ENCODE results near the gene DGAT2. TPM values are rescaled to one million over a fixed set of nuclear protein-coding genes. Genes with fewer than 3 reads are reported as not detected.

DGAT2 gene
- total RNA-seq, 1 donor from 2014 or later = 26.0 TPM

DNA sequence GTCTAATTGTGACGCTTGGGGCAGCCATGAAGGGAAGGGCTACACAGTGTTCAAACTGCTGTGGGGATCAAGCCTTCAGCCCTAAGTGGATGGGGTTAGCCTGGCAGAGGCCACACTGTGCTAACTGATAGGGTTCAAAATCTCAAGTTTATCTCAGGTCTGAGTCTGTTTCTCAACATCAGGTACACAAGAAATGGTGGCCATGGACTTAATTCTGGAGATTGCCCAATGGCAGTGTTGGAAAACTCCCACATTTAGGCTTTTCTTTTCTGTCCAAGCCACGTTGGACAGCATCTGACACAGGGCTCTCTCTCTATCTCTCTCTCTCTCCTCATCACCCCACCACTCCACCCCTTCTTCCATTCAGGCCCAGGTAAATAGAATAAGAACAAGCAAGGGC is 10.9 kb upstream of the DGAT2 start:
- DNase-seq (ENCODE audit: extremely low spot score in 2 of 2) = no peak
- Histone ChIP-seq H3K27ac (no peak overlapping the region), H3K9me3 (no peaks in the 10 kb centered on the region), H3K4me3 (no peak overlapping the region), H3K4me1 (no peaks in the 10 kb centered on the region), H3K27me3 (no peaks in the 10 kb centered on the region), H3K36me3 (no peaks in the 10 kb centered on the region)
- intact Hi-C loops (cut with DNase I) = no loop called here
- no peak for TF ChIP-seq POLR2AphosphoS5 (IDR thresholded peaks at IDR 0.05; ENCODE audit: insufficient read depth in 1 of 2, low read depth in 1 of 2)
- no peak for TF ChIP-seq CTCF (IDR thresholded peaks at IDR 0.05)
- no peak for TF ChIP-seq POLR2A (IDR thresholded peaks at IDR 0.05)

DNA sequence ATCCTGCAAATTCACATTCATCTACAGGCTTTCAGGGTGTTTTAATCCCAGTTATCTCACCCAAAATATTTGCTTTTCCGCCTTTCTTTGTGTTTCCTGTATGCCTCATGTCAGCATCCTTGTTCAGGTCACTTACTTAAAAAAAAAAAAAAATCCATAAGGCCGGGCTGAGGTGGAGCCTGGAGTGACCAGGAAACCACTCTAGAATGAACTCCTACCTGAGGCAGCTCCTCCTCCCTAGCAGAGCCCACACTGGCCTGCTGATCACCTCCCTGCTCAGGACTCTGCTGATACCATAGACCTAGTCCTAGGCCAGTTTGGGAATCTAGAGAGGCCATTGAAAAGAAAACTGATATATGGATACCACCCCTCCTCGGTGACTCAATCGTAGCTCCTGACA is 8.7 kb upstream of the DGAT2 start:
- TF ChIP-seq POLR2A (IDR thresholded peaks at IDR 0.05) (no peak), CTCF (IDR thresholded peaks at IDR 0.05) (no peak), POLR2AphosphoS5 (IDR thresholded peaks at IDR 0.05; ENCODE audit: insufficient read depth in 1 of 2, low read depth in 1 of 2) (no peak)
- H3K4me1 ChIP-seq = no peaks in the 10 kb centered on the region
- H3K4me3 ChIP-seq = no peak overlapping the region
- H3K27me3 ChIP-seq = no peaks in the 10 kb centered on the region
- DNase-seq (ENCODE audit: extremely low spot score in 2 of 2) = no peak
- H3K9me3 ChIP-seq = no peaks in the 10 kb centered on the region
- H3K36me3 ChIP-seq = no peaks in the 10 kb centered on the region
- intact Hi-C loops (cut with DNase I) = no loop called here
- no peak overlapping the region for H3K27ac ChIP-seq

DNA sequence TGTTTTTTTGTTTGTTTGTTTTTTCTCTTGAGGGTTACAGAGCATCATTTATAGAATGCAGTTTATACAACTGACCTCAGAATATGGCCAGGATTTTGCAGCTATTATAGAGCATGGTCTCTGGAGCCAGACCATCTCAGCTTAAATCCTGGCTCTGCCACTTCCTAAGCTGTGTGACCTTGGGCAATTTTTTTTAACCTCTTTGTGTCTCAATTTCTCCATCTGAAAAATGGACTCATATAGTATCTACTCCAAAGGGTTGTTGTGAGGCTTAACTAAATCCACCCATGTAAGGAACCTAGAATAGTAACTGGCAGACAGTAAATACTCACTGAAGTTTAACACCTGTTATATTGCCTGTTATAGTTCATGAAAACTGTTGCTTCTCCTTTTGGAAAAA is 8.3 kb upstream of the DGAT2 start:
- H3K27ac ChIP-seq = no peak overlapping the region
- H3K27me3 ChIP-seq = no peaks in the 10 kb centered on the region
- DNase-seq (ENCODE audit: extremely low spot score in 2 of 2) = no peak
- H3K9me3 ChIP-seq = no peaks in the 10 kb centered on the region
- H3K4me3 ChIP-seq = no peak overlapping the region
- TF ChIP-seq CTCF (IDR thresholded peaks at IDR 0.05) = no peak
- no peak for TF ChIP-seq POLR2AphosphoS5 (IDR thresholded peaks at IDR 0.05; ENCODE audit: insufficient read depth in 1 of 2, low read depth in 1 of 2)
- no peak for TF ChIP-seq POLR2A (IDR thresholded peaks at IDR 0.05)
- intact Hi-C loops (cut with DNase I) = no loop called here
- no peaks in the 10 kb centered on the region for H3K4me1 ChIP-seq
- H3K36me3 ChIP-seq = no peaks in the 10 kb centered on the region

DNA sequence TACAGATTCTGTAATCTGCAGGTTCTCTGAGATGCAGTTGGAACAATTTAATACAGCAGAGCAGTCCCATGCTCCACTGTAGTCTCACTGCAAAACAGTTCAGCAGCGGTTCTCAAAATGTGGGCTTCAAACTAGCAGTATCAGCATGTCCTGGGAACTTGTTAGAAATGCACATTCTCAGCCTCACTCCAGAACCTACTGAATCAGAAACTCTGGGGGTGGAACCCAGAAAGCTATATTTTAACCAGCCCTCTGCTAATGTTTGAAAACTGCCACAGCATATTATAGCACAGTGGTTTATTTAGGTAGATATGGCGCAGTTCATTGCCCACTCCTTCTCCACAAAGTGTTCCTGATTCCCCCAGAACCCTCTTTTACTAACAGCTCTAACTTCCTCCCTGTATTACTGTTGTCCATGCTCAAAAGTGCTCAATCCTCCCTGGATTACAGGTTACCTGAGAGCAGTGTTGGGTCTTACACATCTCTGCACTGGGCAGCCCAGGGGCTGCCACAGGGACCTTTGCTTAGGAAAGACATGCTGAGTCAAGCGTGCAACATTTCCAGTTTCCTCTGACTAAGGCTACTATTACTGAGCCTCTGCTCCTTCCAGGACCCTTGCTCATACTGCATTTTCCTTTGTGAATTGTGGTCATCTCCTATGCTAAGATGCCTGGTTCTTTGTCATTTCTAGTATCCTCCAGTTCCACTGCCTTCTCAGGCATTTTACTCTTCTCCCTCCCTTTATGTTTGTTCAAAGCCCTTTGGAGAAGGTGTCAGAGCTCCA is 7.7 kb upstream of the DGAT2 start:
- no peaks in the 10 kb centered on the region for H3K4me1 ChIP-seq
- no peak overlapping the region for H3K4me3 ChIP-seq
- H3K27me3 ChIP-seq = no peaks in the 10 kb centered on the region
- intact Hi-C loops (cut with DNase I) = no loop called here
- H3K27ac ChIP-seq = no peak overlapping the region
- DNase-seq (ENCODE audit: extremely low spot score in 2 of 2) = no peak
- no peaks in the 10 kb centered on the region for H3K9me3 ChIP-seq
- H3K36me3 ChIP-seq = no peaks in the 10 kb centered on the region
- no peak for TF ChIP-seq CTCF (IDR thresholded peaks at IDR 0.05)
- TF ChIP-seq POLR2A (IDR thresholded peaks at IDR 0.05) = no peak
- TF ChIP-seq POLR2AphosphoS5 (IDR thresholded peaks at IDR 0.05; ENCODE audit: insufficient read depth in 1 of 2, low read depth in 1 of 2) = no peak

DNA sequence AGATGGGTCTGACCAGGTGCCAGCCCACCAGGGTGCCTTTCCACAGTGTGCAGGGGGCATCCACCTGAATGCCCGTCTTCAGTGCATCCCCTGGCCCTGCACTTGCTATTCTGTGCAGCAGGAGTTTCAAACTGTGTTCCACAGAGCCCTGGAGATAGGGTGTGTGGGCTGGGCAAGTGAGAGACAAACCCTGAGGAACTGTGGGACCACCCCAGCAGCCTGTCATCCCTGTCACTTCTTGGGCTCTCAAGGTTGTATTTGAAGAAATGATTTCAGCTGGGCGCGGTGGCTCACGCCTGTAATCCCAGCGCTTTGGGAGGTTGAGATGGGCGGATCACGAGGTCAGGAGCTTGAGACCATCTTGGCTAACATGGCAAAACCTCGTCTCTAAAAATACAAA is 6.4 kb upstream of the DGAT2 start:
- no peak for TF ChIP-seq POLR2AphosphoS5 (IDR thresholded peaks at IDR 0.05; ENCODE audit: insufficient read depth in 1 of 2, low read depth in 1 of 2)
- no peak for TF ChIP-seq POLR2A (IDR thresholded peaks at IDR 0.05)
- no peak for TF ChIP-seq CTCF (IDR thresholded peaks at IDR 0.05)
- Histone ChIP-seq H3K36me3 (no peaks in the 10 kb centered on the region), H3K4me1 (no peaks in the 10 kb centered on the region), H3K4me3 (no peak overlapping the region), H3K27me3 (no peaks in the 10 kb centered on the region), H3K27ac (no peak overlapping the region), H3K9me3 (no peaks in the 10 kb centered on the region)
- no peak for DNase-seq (ENCODE audit: extremely low spot score in 2 of 2)
- intact Hi-C loops (cut with DNase I) = no loop called here

Measured in vagina (tissue), 2 donors.